C4-2B (cell line): ENCODE results near the gene GARNL3.
A peak's percentile ranks its signal among the peaks of the same experiment; 100 is the strongest.

Experiments used
- H3K27ac ChIP-seq: fragments of 450-650 bp; 2 replicates; pipeline ENCODE4 v1.5.1; 2017
- CTCF ChIP-seq: fragments of 450-650 bp; conservative IDR thresholded peaks from 2 replicates; pipeline ENCODE4 v1.5.1; 2017; ENCODE audit warnings: mild to moderate bottlenecking
- ZFX ChIP-seq: fragments of 450-650 bp; IDR thresholded peaks from 2 replicates; pipeline ENCODE4 v1.6.1; 2017

GARNL3 gene

GRCh38 chr9:127244609-127245601 lies 19.7 kb upstream of the GARNL3 start:
- TF ChIP-seq CTCF, result no peak
- no peak for TF ChIP-seq ZFX
- peak overlapping the region; percentile 54 for H3K27ac ChIP-seq

- H3K27ac ChIP-seq, result peak overlapping the region; percentile 54
- TF ChIP-seq ZFX (no peak), CTCF (no peak)
These were observed 18.9 kb upstream of the GARNL3 start for GRCh38 chr9:127245637-127246164.

- TF ChIP-seq ZFX (no peak), CTCF (no peak)
- no peak overlapping the region for H3K27ac ChIP-seq
These were observed 16.3 kb upstream of the GARNL3 start for GRCh38 chr9:127248241-127248640.

- no peak overlapping the region for H3K27ac ChIP-seq
- TF ChIP-seq CTCF (no peak), ZFX (no peak)
These were observed 14.7 kb upstream of the GARNL3 start for GRCh38 chr9:127249877-127250276.

GRCh38 chr9:127250896-127251391 lies 13.6 kb upstream of the GARNL3 start:
- no peak for TF ChIP-seq CTCF
- no peak for TF ChIP-seq ZFX
- no peak overlapping the region for H3K27ac ChIP-seq

GRCh38 chr9:127252410-127253318 lies 11.9 kb upstream of the GARNL3 start:
- H3K27ac ChIP-seq, result no peak overlapping the region
- TF ChIP-seq CTCF (no peak), ZFX (no peak)
